Measurements from ENCODE around the gene DHRS4.
"Not testable (repeated sequence)": the region's sequence is repeated elsewhere in the genome, so short reads cannot be mapped to it uniquely, and the experiment has no call there.

Gene DHRS4

DNA sequence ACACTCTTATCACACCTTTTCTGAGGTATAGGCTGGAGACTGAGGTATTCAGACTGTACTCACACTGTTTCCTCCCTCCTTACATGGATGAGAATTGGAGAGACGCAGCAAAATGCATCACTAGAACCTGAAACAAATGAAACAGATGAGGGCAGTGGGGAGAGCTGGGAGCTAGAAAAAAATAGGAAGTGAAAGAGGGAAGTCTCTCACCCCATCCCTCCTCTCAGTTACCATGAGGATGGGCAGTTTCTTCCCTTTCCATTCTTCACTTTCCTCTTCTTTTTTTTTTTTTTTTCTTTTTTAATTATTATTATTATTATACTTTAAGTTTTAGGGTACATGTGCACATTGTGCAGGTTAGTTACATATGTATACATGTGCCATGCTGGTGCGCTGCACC, 48.1 kb downstream of the DHRS4 start:
- not testable (repeated sequence) for H3K4me1 ChIP-seq (ENCODE audit: insufficient read depth, poor library complexity, severe bottlenecking); ATAC-seq (ENCODE audit: low read depth); DNase-seq (ENCODE audit: low spot score); H3K36me3 ChIP-seq (ENCODE audit: low read depth); H3K27me3 ChIP-seq (ENCODE audit: insufficient read depth, poor library complexity, severe bottlenecking); H3K9me3 ChIP-seq (ENCODE audit: severe bottlenecking); H3K4me3 ChIP-seq (ENCODE audit: severe bottlenecking); H3K27ac ChIP-seq (ENCODE audit: poor library complexity, severe bottlenecking)

DNA sequence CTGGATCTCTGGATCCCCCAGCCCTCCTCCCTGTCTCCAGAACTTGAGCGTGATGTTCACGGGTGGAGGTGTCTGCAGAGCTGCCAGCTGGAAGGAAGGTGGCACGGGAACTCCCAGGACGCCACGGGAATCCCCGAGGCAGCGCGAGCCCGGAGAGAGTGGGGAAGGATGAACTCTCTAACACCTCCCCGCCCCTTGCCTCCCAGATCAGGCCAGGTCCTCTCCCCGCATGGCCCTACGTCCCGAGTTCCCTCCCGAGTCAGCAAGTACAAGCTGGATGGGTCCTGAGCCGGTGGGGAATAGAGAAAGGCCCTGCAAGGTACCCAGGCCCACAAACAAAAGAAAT, 52.9 kb downstream of the DHRS4 start:
- not testable (repeated sequence) for H3K27me3 ChIP-seq (ENCODE audit: insufficient read depth, poor library complexity, severe bottlenecking); H3K4me1 ChIP-seq (ENCODE audit: insufficient read depth, poor library complexity, severe bottlenecking); DNase-seq (ENCODE audit: low spot score); H3K9me3 ChIP-seq (ENCODE audit: severe bottlenecking); H3K27ac ChIP-seq (ENCODE audit: poor library complexity, severe bottlenecking); H3K4me3 ChIP-seq (ENCODE audit: severe bottlenecking); H3K36me3 ChIP-seq (ENCODE audit: low read depth)
- peak; percentile 51 for ATAC-seq (ENCODE audit: low read depth)

DNA sequence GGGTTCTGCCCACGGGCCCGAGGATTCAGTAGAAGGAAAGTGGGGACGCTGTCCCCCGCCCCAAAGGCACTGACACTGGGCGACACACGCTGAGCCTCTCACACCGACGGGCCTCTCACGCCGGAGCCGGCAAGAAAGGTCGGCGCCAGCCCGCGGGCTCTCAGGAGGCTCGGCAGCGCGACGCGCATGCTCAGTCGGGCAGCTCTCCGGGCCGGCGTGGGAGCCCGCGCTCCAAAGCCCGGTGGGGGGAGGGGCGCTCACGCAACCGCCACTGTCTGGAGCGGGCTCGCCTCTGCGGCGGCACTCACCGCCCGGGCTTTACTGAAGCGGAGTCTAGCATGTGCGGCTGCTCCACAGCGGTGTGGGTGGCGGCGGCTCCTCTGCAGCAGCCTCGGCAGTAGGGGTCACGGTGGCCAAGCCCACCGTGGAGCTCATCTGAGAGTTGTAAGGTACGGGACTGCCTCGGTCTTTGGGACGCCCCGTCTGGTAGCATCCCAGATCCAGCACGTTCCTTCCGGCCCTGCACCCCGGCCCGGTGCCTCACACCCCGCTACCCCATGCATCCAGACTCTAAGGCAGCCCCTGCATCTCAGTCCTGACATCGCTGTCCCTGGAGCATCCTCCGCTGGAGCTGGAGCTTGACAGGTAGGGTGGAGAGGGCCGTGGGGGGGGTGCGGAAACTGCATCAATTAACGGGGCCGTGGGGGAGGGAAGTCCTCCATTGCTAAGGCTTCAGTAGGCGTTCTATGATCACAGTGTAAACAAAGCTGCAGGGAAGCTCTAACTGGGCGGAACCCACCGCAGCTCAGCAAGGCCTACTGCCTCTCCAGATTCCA, 53.5 kb downstream of the DHRS4 start:
- ATAC-seq (ENCODE audit: low read depth): peak; percentile 81
- not testable (repeated sequence) for H3K9me3 ChIP-seq (ENCODE audit: severe bottlenecking); H3K27ac ChIP-seq (ENCODE audit: poor library complexity, severe bottlenecking); H3K27me3 ChIP-seq (ENCODE audit: insufficient read depth, poor library complexity, severe bottlenecking); DNase-seq (ENCODE audit: low spot score); H3K4me1 ChIP-seq (ENCODE audit: insufficient read depth, poor library complexity, severe bottlenecking); H3K36me3 ChIP-seq (ENCODE audit: low read depth)
- H3K4me3 ChIP-seq (ENCODE audit: severe bottlenecking): peak overlapping the region; percentile 19

DNA sequence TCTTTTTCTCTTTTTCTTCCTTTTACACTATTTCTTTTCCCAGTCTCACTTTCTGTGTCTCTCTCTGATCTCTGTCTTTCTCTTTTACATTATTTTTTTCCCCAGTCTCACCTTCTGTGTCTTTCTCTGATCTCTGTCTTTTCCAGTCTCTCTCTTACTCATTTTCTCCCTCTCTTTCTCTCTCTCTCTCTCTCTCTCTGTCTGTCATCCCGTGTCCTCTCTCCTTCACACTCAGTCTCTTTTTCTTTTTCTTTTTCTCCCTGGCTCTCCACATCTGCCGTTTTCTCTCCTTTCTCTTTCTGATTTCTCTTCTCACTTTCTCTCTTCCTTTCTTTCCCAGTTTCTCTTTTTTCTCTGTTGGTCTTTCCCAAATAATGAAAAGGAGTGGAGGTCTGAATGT, 57.5 kb downstream of the DHRS4 start:
- TF ChIP-seq, protein P1, sequence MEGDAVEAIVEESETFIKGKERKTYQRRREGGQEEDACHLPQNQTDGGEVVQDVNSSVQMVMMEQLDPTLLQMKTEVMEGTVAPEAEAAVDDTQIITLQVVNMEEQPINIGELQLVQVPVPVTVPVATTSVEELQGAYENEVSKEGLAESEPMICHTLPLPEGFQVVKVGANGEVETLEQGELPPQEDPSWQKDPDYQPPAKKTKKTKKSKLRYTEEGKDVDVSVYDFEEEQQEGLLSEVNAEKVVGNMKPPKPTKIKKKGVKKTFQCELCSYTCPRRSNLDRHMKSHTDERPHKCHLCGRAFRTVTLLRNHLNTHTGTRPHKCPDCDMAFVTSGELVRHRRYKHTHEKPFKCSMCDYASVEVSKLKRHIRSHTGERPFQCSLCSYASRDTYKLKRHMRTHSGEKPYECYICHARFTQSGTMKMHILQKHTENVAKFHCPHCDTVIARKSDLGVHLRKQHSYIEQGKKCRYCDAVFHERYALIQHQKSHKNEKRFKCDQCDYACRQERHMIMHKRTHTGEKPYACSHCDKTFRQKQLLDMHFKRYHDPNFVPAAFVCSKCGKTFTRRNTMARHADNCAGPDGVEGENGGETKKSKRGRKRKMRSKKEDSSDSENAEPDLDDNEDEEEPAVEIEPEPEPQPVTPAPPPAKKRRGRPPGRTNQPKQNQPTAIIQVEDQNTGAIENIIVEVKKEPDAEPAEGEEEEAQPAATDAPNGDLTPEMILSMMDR (IDR thresholded peaks at IDR 0.05; ENCODE audit: poor library complexity, severe bottlenecking): no peak
- no peak overlapping the region for H3K27ac ChIP-seq (ENCODE audit: poor library complexity, severe bottlenecking)
- no peaks in the 10 kb centered on the region for H3K9me3 ChIP-seq (ENCODE audit: severe bottlenecking)
- DNase-seq (ENCODE audit: low spot score) (no peak), ATAC-seq (ENCODE audit: low read depth) (no peak)
- no peak overlapping the region for H3K4me3 ChIP-seq (ENCODE audit: severe bottlenecking)
- no peaks in the 10 kb centered on the region for H3K4me1 ChIP-seq (ENCODE audit: insufficient read depth, poor library complexity, severe bottlenecking)
- H3K27me3 ChIP-seq (ENCODE audit: insufficient read depth, poor library complexity, severe bottlenecking): no peaks in the 10 kb centered on the region
- H3K36me3 ChIP-seq (ENCODE audit: low read depth): no peaks in the 10 kb centered on the region

DNA sequence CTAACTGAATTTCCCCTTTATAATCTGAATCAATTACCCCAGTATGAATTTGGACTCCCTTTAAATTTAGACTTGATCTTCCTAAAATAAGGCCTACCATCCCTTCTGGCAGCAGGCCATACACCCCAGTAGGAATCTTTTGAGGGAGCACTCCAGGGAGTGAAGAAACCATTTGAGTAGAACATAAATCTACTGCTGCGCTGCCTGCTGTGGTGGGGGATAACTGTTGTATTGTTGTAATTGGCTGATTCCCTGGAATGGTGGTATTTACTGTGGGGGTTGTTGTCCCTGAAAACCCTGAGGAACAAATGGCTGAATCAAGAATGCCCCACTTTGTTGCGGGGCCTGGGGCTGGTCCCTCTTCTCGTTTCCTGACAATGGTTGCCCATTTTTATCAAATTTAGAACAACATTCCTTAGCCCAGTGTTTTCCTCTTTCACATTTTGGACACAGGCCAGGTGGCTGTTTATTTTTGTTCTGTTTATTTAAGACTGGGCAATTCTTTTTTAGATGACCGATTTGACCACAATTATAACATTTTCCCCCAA, 59.2 kb downstream of the DHRS4 start:
- not testable (repeated sequence) for ATAC-seq (ENCODE audit: low read depth); H3K27me3 ChIP-seq (ENCODE audit: insufficient read depth, poor library complexity, severe bottlenecking); H3K36me3 ChIP-seq (ENCODE audit: low read depth); H3K4me1 ChIP-seq (ENCODE audit: insufficient read depth, poor library complexity, severe bottlenecking); H3K4me3 ChIP-seq (ENCODE audit: severe bottlenecking); DNase-seq (ENCODE audit: low spot score); H3K9me3 ChIP-seq (ENCODE audit: severe bottlenecking); H3K27ac ChIP-seq (ENCODE audit: poor library complexity, severe bottlenecking)

DNA sequence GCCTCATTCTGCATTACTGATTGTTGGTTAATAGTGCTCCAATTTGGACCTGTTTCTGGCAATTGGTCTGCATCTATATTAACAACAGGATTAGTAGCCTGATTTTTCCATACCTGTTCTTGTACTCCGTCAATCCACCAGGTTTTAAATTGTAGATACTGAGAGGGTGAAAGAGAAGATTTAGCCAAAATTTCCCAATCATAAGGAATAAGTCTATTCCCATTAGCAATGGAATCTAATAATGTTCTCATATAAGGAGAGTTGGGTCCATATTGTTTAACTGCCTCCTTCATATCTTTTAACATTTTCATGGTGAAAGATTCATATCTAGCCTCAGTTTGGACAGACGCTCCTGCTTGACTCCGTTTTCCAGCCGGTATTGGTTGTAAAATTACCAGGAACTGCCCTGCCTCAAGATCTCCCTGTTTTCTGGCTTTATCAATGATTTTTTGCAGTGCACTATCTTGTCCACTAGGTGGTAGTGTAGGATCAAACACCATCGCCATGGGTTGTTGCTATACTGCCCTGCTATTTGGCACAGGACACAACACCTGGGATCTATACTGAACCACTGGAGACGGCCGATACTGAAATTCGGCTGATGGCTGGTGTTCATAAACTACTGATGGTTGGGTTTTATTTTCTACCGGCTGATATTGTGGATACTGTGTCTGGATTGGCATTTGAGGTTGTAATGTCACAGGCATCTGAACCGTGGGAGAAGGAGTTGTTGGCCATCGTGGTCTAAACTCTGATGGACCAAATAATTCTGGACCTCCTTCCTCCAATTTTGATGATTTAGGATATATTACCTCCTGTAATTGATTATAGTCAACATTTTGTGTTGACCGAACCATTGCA, 60.3 kb downstream of the DHRS4 start:
- Histone ChIP-seq H3K27ac (ENCODE audit: poor library complexity, severe bottlenecking) (no peak overlapping the region), H3K36me3 (ENCODE audit: low read depth) (no peaks in the 10 kb centered on the region), H3K4me3 (ENCODE audit: severe bottlenecking) (no peak overlapping the region), H3K4me1 (ENCODE audit: insufficient read depth, poor library complexity, severe bottlenecking) (no peaks in the 10 kb centered on the region), H3K9me3 (ENCODE audit: severe bottlenecking) (no peaks in the 10 kb centered on the region), H3K27me3 (ENCODE audit: insufficient read depth, poor library complexity, severe bottlenecking) (no peaks in the 10 kb centered on the region)
- no peak for DNase-seq (ENCODE audit: low spot score)
- TF ChIP-seq, protein P1 (IDR thresholded peaks at IDR 0.05; ENCODE audit: poor library complexity, severe bottlenecking): peak; percentile 98
- peak; percentile 92 for ATAC-seq (ENCODE audit: low read depth)

DNA sequence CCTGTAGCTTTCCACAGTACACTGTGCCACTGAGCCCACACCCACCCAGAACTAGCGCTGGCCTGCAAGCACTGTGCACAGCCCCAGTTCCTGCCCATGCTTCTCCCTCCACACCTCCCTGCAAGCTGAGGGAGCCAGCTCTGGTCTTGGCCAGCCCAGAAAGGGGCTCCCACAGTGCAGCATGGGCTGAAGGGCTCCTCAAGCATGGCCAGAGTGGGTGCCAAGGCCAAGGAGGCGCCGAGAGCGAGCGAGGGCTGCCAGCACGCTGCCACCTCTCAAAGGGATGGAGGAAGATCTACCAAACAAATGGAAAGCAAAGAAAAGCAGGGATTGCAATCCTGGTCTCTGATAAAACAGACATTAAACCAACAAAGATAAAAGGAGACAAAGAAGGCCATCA, 62.2 kb downstream of the DHRS4 start:
- not testable (repeated sequence) for H3K27me3 ChIP-seq (ENCODE audit: insufficient read depth, poor library complexity, severe bottlenecking); DNase-seq (ENCODE audit: low spot score); H3K36me3 ChIP-seq (ENCODE audit: low read depth); H3K4me3 ChIP-seq (ENCODE audit: severe bottlenecking); H3K4me1 ChIP-seq (ENCODE audit: insufficient read depth, poor library complexity, severe bottlenecking); H3K9me3 ChIP-seq (ENCODE audit: severe bottlenecking); H3K27ac ChIP-seq (ENCODE audit: poor library complexity, severe bottlenecking); ATAC-seq (ENCODE audit: low read depth)
